ENCODE results near the gene ZDHHC19.

The ZDHHC19 gene

DNA sequence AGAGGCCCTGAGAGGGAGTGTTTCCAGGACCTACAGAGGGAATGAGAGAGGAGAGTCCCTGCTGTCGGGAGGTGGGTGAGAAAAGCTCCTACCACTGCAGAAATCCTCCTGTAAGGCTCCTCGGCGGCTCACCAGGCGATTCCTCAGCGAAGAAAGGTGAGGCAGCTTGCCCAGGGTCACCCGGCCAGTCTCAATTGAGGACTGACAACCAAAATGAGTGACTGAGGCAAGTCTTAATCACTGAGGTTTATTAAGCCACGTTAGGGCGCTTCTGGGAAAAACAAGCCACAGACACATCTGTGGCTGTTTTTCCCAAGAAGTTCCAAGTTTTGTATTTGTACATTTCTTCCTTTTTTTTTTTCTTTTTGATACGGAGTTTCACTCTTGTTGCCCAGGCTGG is 48.5 kb downstream of the ZDHHC19 start:
- H3K27ac ChIP-seq = no peak overlapping the region
- TF ChIP-seq, protein P1, sequence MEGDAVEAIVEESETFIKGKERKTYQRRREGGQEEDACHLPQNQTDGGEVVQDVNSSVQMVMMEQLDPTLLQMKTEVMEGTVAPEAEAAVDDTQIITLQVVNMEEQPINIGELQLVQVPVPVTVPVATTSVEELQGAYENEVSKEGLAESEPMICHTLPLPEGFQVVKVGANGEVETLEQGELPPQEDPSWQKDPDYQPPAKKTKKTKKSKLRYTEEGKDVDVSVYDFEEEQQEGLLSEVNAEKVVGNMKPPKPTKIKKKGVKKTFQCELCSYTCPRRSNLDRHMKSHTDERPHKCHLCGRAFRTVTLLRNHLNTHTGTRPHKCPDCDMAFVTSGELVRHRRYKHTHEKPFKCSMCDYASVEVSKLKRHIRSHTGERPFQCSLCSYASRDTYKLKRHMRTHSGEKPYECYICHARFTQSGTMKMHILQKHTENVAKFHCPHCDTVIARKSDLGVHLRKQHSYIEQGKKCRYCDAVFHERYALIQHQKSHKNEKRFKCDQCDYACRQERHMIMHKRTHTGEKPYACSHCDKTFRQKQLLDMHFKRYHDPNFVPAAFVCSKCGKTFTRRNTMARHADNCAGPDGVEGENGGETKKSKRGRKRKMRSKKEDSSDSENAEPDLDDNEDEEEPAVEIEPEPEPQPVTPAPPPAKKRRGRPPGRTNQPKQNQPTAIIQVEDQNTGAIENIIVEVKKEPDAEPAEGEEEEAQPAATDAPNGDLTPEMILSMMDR (conservative IDR thresholded peaks at IDR 0.05) = no peak
- TF ChIP-seq ZFX (IDR thresholded peaks at IDR 0.05) = no peak

DNA sequence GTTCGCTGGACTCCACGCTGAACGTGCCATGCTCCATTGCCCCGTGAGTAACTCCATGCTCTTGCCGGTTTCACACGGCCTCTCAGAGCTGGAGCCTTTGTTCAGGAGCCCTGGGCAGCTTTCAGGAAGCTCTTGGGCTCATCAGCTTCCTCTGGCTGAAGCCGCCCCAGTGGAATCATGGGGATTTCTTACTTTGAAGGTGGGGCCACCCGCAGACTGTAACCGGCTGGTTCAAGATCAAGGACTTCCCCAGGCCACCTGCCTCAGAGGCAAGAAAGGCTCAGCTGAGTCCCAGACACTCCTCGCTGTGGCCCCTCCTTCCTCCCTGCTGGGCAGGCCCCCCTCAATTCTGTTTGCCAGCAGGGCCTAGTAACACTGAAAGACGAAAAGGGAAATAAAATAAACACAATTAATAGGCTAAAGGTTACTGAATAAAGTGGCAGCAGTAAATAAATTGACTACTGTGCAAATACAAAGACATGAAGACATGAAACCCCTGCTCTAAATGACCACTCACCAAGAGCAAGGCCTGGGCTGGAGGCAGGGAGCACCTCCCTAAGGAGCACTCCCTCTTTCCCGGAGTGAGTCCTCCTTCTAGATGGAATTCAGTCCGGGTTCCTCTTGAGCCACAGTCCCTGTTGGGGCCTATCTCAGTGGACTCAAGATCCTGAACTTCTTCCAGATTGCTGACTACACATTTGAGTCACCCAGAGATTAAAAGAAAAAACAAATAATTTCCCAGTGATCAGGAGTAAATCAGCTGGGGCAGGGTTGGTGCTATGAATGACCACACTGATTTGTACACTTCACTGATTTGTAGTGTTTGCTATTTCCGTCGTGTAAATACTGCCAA is 51.0 kb downstream of the ZDHHC19 start:
- H3K27ac ChIP-seq = no peak overlapping the region
- TF ChIP-seq, protein P1 (conservative IDR thresholded peaks at IDR 0.05) = no peak
- TF ChIP-seq ZFX (IDR thresholded peaks at IDR 0.05) = no peak

- H3K27ac ChIP-seq = no peak overlapping the region
- TF ChIP-seq ZFX (IDR thresholded peaks at IDR 0.05) = no peak
- TF ChIP-seq, protein P1 (conservative IDR thresholded peaks at IDR 0.05) = no peak
These were observed 51.7 kb downstream of the ZDHHC19 start for GRCh38 chr3:196159526-196159925.

- TF ChIP-seq, protein P1 (conservative IDR thresholded peaks at IDR 0.05) = no peak
- TF ChIP-seq ZFX (IDR thresholded peaks at IDR 0.05) = no peak
- H3K27ac ChIP-seq = no peak overlapping the region
These were observed 55.0 kb downstream of the ZDHHC19 start for GRCh38 chr3:196156160-196156559.

GRCh38 chr3:196150481-196150880 is 60.7 kb downstream of the ZDHHC19 start:
- TF ChIP-seq ZFX (IDR thresholded peaks at IDR 0.05) = no peak
- TF ChIP-seq, protein P1 (conservative IDR thresholded peaks at IDR 0.05) = no peak
- no peak overlapping the region for H3K27ac ChIP-seq

DNA sequence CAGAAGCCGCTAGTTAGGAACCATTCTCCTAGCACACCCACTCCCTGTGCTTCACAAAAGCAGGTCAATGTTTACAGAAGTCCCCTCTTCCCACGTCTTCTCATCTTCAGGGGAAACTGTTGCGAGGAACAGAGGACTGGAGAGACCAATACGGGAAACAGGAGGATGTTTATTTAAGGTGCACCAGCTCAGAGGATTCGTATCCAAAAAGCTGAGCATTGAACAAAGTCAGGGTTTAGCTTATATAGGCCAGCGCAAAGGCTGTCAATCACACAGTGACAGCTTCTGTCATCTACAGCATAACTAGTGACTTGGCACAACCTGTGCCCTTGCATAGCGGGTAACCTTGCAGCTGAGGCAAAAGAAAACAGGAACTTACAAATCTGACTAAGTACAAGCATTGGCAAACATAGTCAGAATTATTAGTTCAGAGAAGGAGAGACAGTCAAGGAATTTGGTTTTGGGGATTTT is 61.3 kb downstream of the ZDHHC19 start:
- no peak overlapping the region for H3K27ac ChIP-seq
- TF ChIP-seq, protein P1 (conservative IDR thresholded peaks at IDR 0.05) = no peak

GRCh38 chr3:196149375-196149774 is 61.8 kb downstream of the ZDHHC19 start:
- TF ChIP-seq ZFX (IDR thresholded peaks at IDR 0.05) = no peak
- TF ChIP-seq, protein P1 (conservative IDR thresholded peaks at IDR 0.05) = no peak
- no peak overlapping the region for H3K27ac ChIP-seq
